ENCODE measurements around the gene CRIP2. TPM values are rescaled to one million over a fixed set of nuclear protein-coding genes. Genes with fewer than 3 reads are reported as not detected.

Gene CRIP2
- total RNA-seq, 1 donor from 2014 or later, result 82.8 TPM

GRCh38 chr14:105460616-105461015 is 14.0 kb upstream of the CRIP2 start:
- no peak for DNase-seq (ENCODE audit: low spot score)

GRCh38 chr14:105461903-105462302 is 12.7 kb upstream of the CRIP2 start:
- DNase-seq (ENCODE audit: low spot score), result no peak

- DNase-seq (ENCODE audit: low spot score), result no peak
These were observed 10.1 kb upstream of the CRIP2 start for GRCh38 chr14:105464501-105464900.

GRCh38 chr14:105465209-105466031 is 9.2 kb upstream of the CRIP2 start:
- DNase-seq (ENCODE audit: low spot score), result no peak

GRCh38 chr14:105466531-105467248 is 7.9 kb upstream of the CRIP2 start:
- DNase-seq (ENCODE audit: low spot score), result no peak

GRCh38 chr14:105467249-105467941 is 7.2 kb upstream of the CRIP2 start:
- DNase-seq (ENCODE audit: low spot score), result no peak

- no peak for DNase-seq (ENCODE audit: low spot score)
These were observed 6.6 kb upstream of the CRIP2 start for GRCh38 chr14:105467942-105468471.

- DNase-seq (ENCODE audit: low spot score), result no peak
These were observed 5.9 kb upstream of the CRIP2 start for GRCh38 chr14:105468621-105469241.

- DNase-seq (ENCODE audit: low spot score), result no peak
These were observed 4.9 kb upstream of the CRIP2 start for GRCh38 chr14:105469456-105470349.

GRCh38 chr14:105470350-105471296 is 4.0 kb upstream of the CRIP2 start:
- DNase-seq (ENCODE audit: low spot score), result no peak

- no peak for DNase-seq (ENCODE audit: low spot score)
These were observed 3.3 kb upstream of the CRIP2 start for GRCh38 chr14:105471297-105471821.

- DNase-seq (ENCODE audit: low spot score), result no peak
These were observed 2.7 kb upstream of the CRIP2 start for GRCh38 chr14:105471823-105472485.

- DNase-seq (ENCODE audit: low spot score), result no peak
These were observed 2.1 kb upstream of the CRIP2 start for GRCh38 chr14:105472486-105472991.

- DNase-seq (ENCODE audit: low spot score), result no peak
These were observed 1.5 kb upstream of the CRIP2 start for GRCh38 chr14:105473033-105473676.

GRCh38 chr14:105473677-105474482 is 741 bp upstream of the CRIP2 start:
- DNase-seq (ENCODE audit: low spot score), result peak; percentile 97

- no peak for DNase-seq (ENCODE audit: low spot score)
These were observed 862 bp downstream of the CRIP2 start for GRCh38 chr14:105475269-105476096.

Measured in mesenteric fat pad (tissue), 1 donor.